Astrocyte (in vitro differentiated cells and primary cell): ENCODE measurements around the gene ABTB2. TPM values are rescaled to one million over a fixed set of nuclear protein-coding genes. Genes with fewer than 3 reads are reported as not detected.
"Not testable (repeated sequence)": the region's sequence is repeated elsewhere in the genome, so short reads cannot be mapped to it uniquely, and the experiment has no call there.

ENCODE experiments used
- DNase-seq: peaks from one replicate; pipeline ENCODE4 v3.0.0-alpha.2; 2010; ENCODE audit warnings: low read depth
- FAIRE-seq: peaks from 2 replicates; lab custom pipeline; 2011; peaks lifted over from hg19 to GRCh38; lab: Jason Lieb, UNC
- H2AFZ ChIP-seq: 2 replicates; pipeline ENCODE4 v1.6.0; 2012; ENCODE audit warnings: low read depth, low read length, inconsistent platforms
- H3K27ac ChIP-seq: 2 replicates; pipeline ENCODE4 v1.5.1; 2011; ENCODE audit warnings: low read depth, low read length, inconsistent platforms
- H3K27me3 ChIP-seq: 2 replicates; pipeline ENCODE4 v1.6.0; 2011; ENCODE audit warnings: low read length, inconsistent platforms; ENCODE audit not compliant: insufficient read depth
- H3K36me3 ChIP-seq: 2 replicates; pipeline ENCODE4 v1.5.1; 2011; ENCODE audit warnings: low read length, inconsistent platforms; ENCODE audit not compliant: insufficient read depth
- H3K4me1 ChIP-seq: 2 replicates; pipeline ENCODE4 v1.5.1; 2011; ENCODE audit warnings: low read length, inconsistent platforms; ENCODE audit not compliant: insufficient read depth
- H3K4me2 ChIP-seq: 2 replicates; pipeline ENCODE4 v1.6.0; 2012; ENCODE audit warnings: low read length, inconsistent platforms
- H3K4me3 ChIP-seq: 2 replicates; pipeline ENCODE4 v1.5.1; 2011; ENCODE audit warnings: low read depth, mild to moderate bottlenecking, low read length, inconsistent platforms; ENCODE audit not compliant: insufficient read depth
- H3K79me2 ChIP-seq: 2 replicates; pipeline ENCODE4 v1.6.0; 2012; ENCODE audit warnings: mild to moderate bottlenecking, low read length, inconsistent platforms; ENCODE audit not compliant: insufficient read depth
- H3K9ac ChIP-seq: 2 replicates; pipeline ENCODE4 v1.6.0; 2012; ENCODE audit warnings: mild to moderate bottlenecking, low read length, inconsistent platforms
- H3K9me3 ChIP-seq: 2 replicates; pipeline ENCODE4 v1.5.1; 2012; ENCODE audit warnings: low read depth, mild to moderate bottlenecking, low read length, inconsistent platforms; ENCODE audit not compliant: insufficient read depth
- H4K20me1 ChIP-seq: 2 replicates; pipeline ENCODE4 v1.6.0; 2012; ENCODE audit warnings: low read length, inconsistent platforms; ENCODE audit not compliant: insufficient read depth
- H3K27ac Mint-ChIP-seq: one replicate; pipeline ENCODE4 v1.8.0; 2021; ENCODE audit warnings: mild to moderate bottlenecking, mixed read lengths; ENCODE audit not compliant: unreplicated experiment
- H3K27me3 Mint-ChIP-seq: one replicate; pipeline ENCODE4 v1.8.0; 2021; ENCODE audit warnings: low read depth, mixed read lengths; ENCODE audit not compliant: unreplicated experiment
- H3K36me3 Mint-ChIP-seq: one replicate; pipeline ENCODE4 v1.8.0; 2021; ENCODE audit warnings: low read depth, mixed read lengths; ENCODE audit not compliant: unreplicated experiment
- H3K4me1 Mint-ChIP-seq: one replicate; pipeline ENCODE4 v1.8.0; 2021; ENCODE audit warnings: low read depth, mixed read lengths; ENCODE audit not compliant: unreplicated experiment
- H3K4me3 Mint-ChIP-seq: one replicate; pipeline ENCODE4 v1.8.0; 2021; ENCODE audit warnings: mild to moderate bottlenecking, moderate library complexity, mixed read lengths; ENCODE audit not compliant: unreplicated experiment
- H3K9me3 Mint-ChIP-seq: one replicate; pipeline ENCODE4 v1.8.0; 2021; ENCODE audit warnings: mild to moderate bottlenecking, mixed read lengths; ENCODE audit not compliant: unreplicated experiment
- EZH2 ChIP-seq: IDR thresholded peaks from 2 replicates; pipeline ENCODE4 v1.6.1; 2012; ENCODE audit warnings: mild to moderate bottlenecking, low read length, inconsistent platforms; ENCODE audit not compliant: insufficient read depth
- total RNA-seq: library from RNA; stranded (reverse); gene quantifications from 2 replicates; pipeline ENCODE4 v1.2.1, GENCODE V29; 2021
- TF ChIP-seq, protein P1 (sequence below): IDR thresholded peaks from 2 replicates; pipeline ENCODE4 v1.5.1; 2011; ENCODE audit warnings: low read depth, mild to moderate bottlenecking, inconsistent platforms, low read length, moderate library complexity; ENCODE audit not compliant: insufficient read depth

ABTB2 gene
- total RNA-seq, 1 donor from 2014 or later: 14.1 TPM

- H3K27ac Mint-ChIP-seq: no peak overlapping the region
- no peaks in the 10 kb centered on the region for H3K27me3 Mint-ChIP-seq
- Histone ChIP-seq H4K20me1 (peaks cover 12% of the 10 kb centered on the region), H3K4me3 (no peak overlapping the region), H3K27ac (no peak overlapping the region), H3K36me3 (no peaks in the 10 kb centered on the region), H2AFZ (no peak overlapping the region), H3K9ac (no peak overlapping the region), H3K27me3 (no peaks in the 10 kb centered on the region), H3K9me3 (no peaks in the 10 kb centered on the region), H3K4me2 (no peak overlapping the region), H3K4me1 (peaks cover 9% of the 10 kb centered on the region), H3K79me2 (no peaks in the 10 kb centered on the region)
- DNase-seq: no peak
- no peaks in the 10 kb centered on the region for H3K9me3 Mint-ChIP-seq
- no peak overlapping the region for H3K4me3 Mint-ChIP-seq
- FAIRE-seq: no peak
- peaks cover 14% of the 10 kb centered on the region for H3K4me1 Mint-ChIP-seq
- TF ChIP-seq EZH2: no peak
- TF ChIP-seq, protein P1, sequence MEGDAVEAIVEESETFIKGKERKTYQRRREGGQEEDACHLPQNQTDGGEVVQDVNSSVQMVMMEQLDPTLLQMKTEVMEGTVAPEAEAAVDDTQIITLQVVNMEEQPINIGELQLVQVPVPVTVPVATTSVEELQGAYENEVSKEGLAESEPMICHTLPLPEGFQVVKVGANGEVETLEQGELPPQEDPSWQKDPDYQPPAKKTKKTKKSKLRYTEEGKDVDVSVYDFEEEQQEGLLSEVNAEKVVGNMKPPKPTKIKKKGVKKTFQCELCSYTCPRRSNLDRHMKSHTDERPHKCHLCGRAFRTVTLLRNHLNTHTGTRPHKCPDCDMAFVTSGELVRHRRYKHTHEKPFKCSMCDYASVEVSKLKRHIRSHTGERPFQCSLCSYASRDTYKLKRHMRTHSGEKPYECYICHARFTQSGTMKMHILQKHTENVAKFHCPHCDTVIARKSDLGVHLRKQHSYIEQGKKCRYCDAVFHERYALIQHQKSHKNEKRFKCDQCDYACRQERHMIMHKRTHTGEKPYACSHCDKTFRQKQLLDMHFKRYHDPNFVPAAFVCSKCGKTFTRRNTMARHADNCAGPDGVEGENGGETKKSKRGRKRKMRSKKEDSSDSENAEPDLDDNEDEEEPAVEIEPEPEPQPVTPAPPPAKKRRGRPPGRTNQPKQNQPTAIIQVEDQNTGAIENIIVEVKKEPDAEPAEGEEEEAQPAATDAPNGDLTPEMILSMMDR: no peak
- peaks cover 2% of the 10 kb centered on the region for H3K36me3 Mint-ChIP-seq
Observed at GRCh38 chr11:34181856-34182405, 175.9 kb downstream of the ABTB2 start.

- Histone ChIP-seq H3K4me1 (peaks cover 3% of the 10 kb centered on the region), H3K4me2 (no peak overlapping the region), H3K36me3 (no peaks in the 10 kb centered on the region), H2AFZ (no peak overlapping the region), H3K27me3 (no peaks in the 10 kb centered on the region), H3K9me3 (no peaks in the 10 kb centered on the region), H3K79me2 (no peaks in the 10 kb centered on the region), H4K20me1 (peaks cover 12% of the 10 kb centered on the region), H3K4me3 (no peak overlapping the region), H3K27ac (no peak overlapping the region), H3K9ac (no peak overlapping the region)
- Mint-ChIP-seq H3K4me1 (peaks cover 13% of the 10 kb centered on the region), H3K36me3 (peaks cover 2% of the 10 kb centered on the region), H3K4me3 (no peak overlapping the region), H3K27me3 (no peaks in the 10 kb centered on the region), H3K27ac (no peak overlapping the region), H3K9me3 (no peaks in the 10 kb centered on the region)
- DNase-seq (no peak), FAIRE-seq (no peak)
- no peak for TF ChIP-seq EZH2
- TF ChIP-seq, protein P1: no peak
Observed at GRCh38 chr11:34181251-34181650, 176.6 kb downstream of the ABTB2 start.

GRCh38 chr11:34180814-34181165 lies 177.0 kb downstream of the ABTB2 start:
- H3K27me3 Mint-ChIP-seq, H2AFZ ChIP-seq, H3K9ac ChIP-seq, H3K79me2 ChIP-seq, H3K27ac ChIP-seq, H3K9me3 ChIP-seq, H3K36me3 Mint-ChIP-seq, H3K27me3 ChIP-seq, H3K4me2 ChIP-seq, H3K36me3 ChIP-seq, H3K4me3 ChIP-seq, H3K4me3 Mint-ChIP-seq, FAIRE-seq, H3K27ac Mint-ChIP-seq, DNase-seq, H3K4me1 ChIP-seq, H3K9me3 Mint-ChIP-seq: not testable (repeated sequence)
- peaks cover 12% of the 10 kb centered on the region for H4K20me1 ChIP-seq
- peaks cover 12% of the 10 kb centered on the region for H3K4me1 Mint-ChIP-seq
